ENCODE data around the gene CAPZA2. TPM values are rescaled to one million over a fixed set of nuclear protein-coding genes. Genes with fewer than 3 reads are reported as not detected.

CAPZA2 gene
- total RNA-seq, 1 donor from 2014 or later: 416 TPM

DNA sequence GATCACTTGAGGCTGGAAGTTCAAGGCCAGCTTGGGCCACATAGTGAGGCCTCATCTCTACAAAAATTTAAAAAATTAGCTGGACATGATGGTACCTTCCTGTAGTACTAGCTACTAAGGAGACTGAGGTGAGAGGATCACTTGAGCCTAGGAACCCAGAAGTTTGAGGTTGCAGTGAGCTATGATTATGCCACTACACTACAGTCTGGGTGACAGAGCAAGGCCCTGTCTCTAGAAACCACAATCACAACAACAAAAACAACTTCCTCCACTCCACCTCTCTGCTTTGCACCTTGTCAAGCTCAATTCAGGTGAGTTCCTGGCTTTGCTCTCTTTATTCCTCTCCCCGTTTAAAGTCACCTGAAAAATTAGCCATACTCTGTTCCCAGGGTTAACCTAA, 8.3 kb upstream of the CAPZA2 start:
- DNase-seq (ENCODE audit: missing footprints) (no peak), ATAC-seq (no peak)
- intact Hi-C loops (cut with DNase I): no loop called here

DNA sequence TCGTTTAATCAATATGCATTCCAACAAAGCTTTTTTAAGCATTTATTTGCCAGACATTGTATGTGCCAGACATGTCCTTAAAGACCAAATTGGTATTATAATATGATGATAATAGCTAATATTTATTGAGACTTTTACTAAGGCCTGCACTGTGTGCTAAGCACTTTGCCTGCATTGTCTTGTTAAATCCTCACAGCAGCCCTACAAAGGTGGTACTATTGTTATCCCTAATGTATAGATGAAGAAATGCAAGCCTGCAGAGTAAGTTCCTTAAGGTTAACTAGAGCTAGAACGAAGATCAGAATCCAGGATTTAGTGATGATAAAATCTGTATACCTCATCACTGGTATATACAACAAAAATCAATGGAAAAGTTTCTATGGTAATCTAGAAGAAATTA, 5.3 kb upstream of the CAPZA2 start:
- intact Hi-C loops (cut with DNase I): no loop called here
- no peak for DNase-seq (ENCODE audit: missing footprints)
- ATAC-seq: no peak

- intact Hi-C loops (cut with DNase I): no loop called here
- DNase-seq (ENCODE audit: missing footprints): no peak
- ATAC-seq: no peak
These were observed 3.1 kb upstream of the CAPZA2 start for GRCh38 chr7:116859323-116859722.

DNA sequence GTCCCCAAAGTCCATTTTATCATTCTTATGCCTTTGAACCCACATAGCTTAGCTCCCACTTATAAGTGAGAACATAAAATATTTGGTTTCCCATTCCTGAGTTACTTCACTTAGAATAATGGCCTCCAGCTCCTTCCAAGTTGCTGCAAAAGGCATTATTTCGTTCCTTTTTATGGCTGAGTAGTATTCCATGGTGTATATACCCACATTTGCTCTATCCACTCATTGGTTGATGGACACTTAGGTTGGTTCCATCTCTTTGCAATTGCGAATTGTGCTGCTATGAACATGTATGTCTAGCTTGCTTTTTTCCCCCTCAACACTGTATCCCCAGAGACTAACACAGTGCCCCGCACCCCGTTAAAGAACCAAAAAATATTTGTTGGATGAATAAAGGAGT, 670 bp upstream of the CAPZA2 start:
- DNase-seq (ENCODE audit: missing footprints): no peak
- intact Hi-C loops (cut with DNase I): no loop called here
- no peak for ATAC-seq

GRCh38 chr7:116862951-116863670, 724 bp downstream of the CAPZA2 start:
- ATAC-seq: no peak
- DNase-seq (ENCODE audit: missing footprints): no peak
- intact Hi-C loops (cut with DNase I): loop anchor here (1.0 kb wide), 1 partner anchor 90 kb away; the partner anchor contains the start of gene ST7

DNA sequence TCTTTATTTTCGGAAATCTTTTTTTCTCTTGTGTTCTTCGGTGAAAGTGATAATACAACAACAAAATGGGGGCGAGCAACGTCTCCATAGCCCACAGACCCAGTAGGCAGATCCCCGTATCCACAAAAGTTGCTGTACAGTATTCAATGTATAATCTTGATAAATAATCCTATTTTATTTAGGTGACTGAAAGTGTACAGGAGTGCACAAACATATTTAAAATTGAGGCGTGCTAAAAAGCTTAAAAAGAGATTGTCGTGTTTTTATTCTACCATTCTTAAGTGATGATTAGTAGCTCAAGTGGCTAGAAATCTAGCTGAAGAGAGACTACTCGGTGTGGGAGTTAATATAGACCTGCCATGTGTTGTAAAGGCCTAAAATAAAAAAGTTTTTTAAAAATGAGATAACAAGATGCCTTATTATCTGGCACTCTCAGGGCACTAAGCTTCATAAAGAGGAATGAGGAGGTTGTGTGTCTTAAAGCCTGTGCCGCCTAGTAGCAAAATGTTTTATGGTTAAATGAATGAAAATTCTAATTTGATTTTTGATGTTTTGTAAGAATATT, 1.6 kb downstream of the CAPZA2 start:
- DNase-seq (ENCODE audit: missing footprints): no peak
- ATAC-seq: no peak
- intact Hi-C loops (cut with DNase I): loop anchor here (1.0 kb wide), 1 partner anchor 89 kb away; the partner anchor contains the start of gene ST7

DNA sequence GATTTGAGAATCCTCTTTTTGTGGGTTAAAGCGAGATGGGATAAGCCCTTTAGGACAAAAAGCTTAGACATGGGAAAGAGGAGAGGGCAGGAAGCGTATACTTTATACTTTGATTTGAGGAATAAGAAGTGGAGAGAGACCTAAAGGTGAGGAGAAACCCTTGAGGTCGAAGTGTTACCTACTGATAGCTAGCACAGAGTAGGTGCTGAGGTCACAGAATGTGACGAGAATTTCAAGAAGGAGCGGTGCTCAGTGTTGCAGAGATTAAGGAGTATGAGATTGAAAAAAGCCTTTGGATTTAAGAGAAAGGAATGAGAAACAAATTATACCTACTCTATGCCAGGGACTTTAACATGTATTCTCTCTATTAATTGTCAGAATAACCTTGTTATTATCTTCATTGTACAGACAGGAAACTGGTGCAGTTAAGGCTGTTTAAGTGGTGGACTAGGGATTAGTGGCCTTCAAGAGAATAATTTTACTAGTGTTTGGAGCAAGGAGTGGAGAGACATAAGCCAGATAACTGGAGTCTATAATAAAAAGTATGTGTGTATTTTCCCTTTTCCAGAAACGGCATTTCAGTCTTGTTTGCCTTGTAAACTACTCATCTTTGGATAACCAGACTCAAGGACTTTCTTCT, 8.8 kb downstream of the CAPZA2 start:
- intact Hi-C loops (cut with DNase I): no loop called here
- no peak for DNase-seq (ENCODE audit: missing footprints)
- ATAC-seq: no peak

DNA sequence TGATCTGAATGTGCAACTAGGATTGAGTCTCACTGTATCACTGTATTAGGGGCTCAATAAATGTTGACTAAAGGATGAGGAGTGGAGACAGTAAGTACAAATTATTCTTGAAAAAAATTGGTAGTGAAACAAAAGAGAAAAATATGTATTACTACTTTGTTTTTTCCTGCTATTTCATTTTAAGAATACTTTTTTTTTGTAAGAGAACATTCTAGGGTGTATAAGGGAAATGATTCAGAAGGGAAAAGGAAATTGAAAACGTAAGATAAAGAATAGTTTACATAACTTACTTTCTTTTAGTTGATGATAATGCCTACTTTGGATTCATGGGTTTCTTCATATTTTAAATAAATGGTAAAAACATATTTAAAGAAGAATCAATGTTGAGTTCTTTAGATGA, 9.6 kb downstream of the CAPZA2 start:
- no peak for ATAC-seq
- intact Hi-C loops (cut with DNase I): no loop called here
- no peak for DNase-seq (ENCODE audit: missing footprints)

- intact Hi-C loops (cut with DNase I): no loop called here
- ATAC-seq: no peak
- no peak for DNase-seq (ENCODE audit: missing footprints)
These were observed 11.2 kb downstream of the CAPZA2 start for GRCh38 chr7:116873619-116874018.

DNA sequence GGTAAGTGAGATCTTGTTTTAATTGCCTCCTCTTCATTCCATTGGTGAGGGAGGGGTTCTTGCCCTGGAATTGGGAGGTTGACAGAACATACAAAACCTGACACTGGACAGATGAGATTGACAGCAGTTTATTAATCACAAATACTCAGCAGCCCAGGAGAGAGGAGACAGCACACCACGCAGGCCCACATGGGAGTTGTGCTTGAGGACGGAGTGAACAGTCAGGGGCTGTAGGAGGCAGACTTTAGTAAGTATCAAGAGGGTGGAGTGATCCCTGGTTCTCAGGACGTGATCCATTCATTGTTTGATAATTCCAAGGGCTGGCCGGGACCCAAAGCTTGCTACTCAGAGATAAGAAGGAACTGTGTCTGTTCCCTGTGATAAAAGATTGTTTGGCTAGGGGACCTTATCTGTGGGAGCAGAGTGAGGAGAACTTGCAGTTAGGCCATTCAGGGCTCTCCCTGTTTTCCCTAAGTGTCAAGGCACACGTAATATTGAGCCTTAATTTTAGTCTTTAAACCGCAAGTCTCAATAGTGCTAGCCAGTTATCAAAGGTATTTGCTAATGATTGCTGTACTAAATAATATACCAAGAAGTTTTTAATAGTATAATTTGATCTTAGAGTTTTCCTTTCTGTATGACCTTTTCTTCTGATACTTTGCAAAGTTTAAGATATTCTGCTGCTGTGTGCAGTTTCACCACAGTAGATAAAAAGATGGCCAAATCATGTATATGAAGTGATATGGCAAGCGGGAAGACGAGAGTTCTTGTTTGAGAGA, 14.5 kb downstream of the CAPZA2 start:
- intact Hi-C loops (cut with DNase I): loop anchor here (5.0 kb wide), 1 partner anchor 35 kb away; no protein-coding TSS in a partner anchor
- ATAC-seq: peak; percentile 74
- peak; percentile 66 for DNase-seq (ENCODE audit: missing footprints)

GRCh38 chr7:116877443-116878217, 15.2 kb downstream of the CAPZA2 start:
- intact Hi-C loops (cut with DNase I): loop anchor here (5.0 kb wide), 1 partner anchor 35 kb away; no protein-coding TSS in a partner anchor
- DNase-seq (ENCODE audit: missing footprints) (no peak), ATAC-seq (no peak)

DNA sequence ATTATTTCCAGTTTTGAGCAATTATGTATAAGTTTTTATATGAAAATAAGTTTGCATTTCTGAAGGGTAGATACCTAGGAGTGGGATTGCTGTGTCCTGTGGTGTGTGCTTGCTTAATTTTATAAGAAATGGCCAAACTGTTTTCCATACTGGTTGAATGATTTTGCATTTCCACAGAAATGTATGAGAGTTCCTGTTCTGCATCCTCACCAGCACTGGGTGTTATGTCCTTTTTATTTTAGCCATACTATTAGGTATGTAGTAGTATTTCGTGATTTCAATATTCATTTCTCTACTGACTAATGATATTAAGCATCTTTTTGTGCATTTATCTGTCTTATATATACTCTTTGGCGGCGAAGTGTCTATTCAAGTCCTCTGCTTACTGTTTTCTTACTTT, 22.3 kb downstream of the CAPZA2 start:
- ATAC-seq (no peak), DNase-seq (ENCODE audit: missing footprints) (no peak)
- intact Hi-C loops (cut with DNase I): no loop called here

- intact Hi-C loops (cut with DNase I): no loop called here
- DNase-seq (ENCODE audit: missing footprints) (no peak), ATAC-seq (no peak)
These were observed 23.3 kb downstream of the CAPZA2 start for GRCh38 chr7:116885724-116886123.

DNA sequence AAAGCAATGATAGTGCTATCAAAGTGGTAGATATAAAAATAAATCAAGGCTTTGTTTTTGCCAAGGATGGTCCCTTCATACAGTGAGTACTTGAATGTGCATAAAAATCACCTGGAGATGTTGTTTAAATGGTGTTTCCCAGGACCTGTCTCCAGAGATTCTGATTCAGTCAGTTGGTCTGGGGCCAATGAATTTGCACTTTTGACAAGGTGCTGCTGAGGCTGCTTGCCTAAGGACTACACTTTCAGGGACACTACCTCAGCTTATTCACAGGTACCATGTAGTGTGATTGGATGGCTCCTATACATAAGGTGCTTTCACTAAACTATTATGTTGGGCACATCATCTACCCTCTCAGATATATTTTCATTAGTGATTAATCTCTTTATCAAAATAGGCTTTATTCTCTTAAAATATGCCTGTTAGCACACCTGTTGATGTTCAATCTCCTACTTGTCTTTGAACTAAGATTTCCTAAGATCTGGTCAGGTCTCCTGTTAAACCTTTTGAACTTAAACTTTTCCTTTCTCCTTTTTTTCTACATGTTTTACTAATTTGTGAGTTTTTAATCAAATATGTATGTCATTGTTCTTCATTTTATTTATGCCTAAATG, 24.3 kb downstream of the CAPZA2 start:
- DNase-seq (ENCODE audit: missing footprints) (no peak), ATAC-seq (peak; percentile 28)
- intact Hi-C loops (cut with DNase I): no loop called here

GRCh38 chr7:116888895-116889294, 26.5 kb downstream of the CAPZA2 start:
- no peak for ATAC-seq
- no peak for DNase-seq (ENCODE audit: missing footprints)
- intact Hi-C loops (cut with DNase I): no loop called here

GRCh38 chr7:116895849-116896248, 33.5 kb downstream of the CAPZA2 start:
- DNase-seq (ENCODE audit: missing footprints) (no peak), ATAC-seq (no peak)
- intact Hi-C loops (cut with DNase I): no loop called here

GRCh38 chr7:116897661-116898060, 35.3 kb downstream of the CAPZA2 start:
- ATAC-seq (no peak), DNase-seq (ENCODE audit: missing footprints) (no peak)
- intact Hi-C loops (cut with DNase I): no loop called here

- no peak for DNase-seq (ENCODE audit: missing footprints)
- no peak for ATAC-seq
- intact Hi-C loops (cut with DNase I): no loop called here
These were observed 36.9 kb downstream of the CAPZA2 start for GRCh38 chr7:116899308-116899707.

Data from Right ventricle myocardium inferior (tissue), 1 donor.